ENCODE results near the gene EMILIN2.
"Not testable (repeated sequence)": the region's sequence is repeated elsewhere in the genome, so short reads cannot be mapped to it uniquely, and the experiment has no call there.

Gene EMILIN2

DNA sequence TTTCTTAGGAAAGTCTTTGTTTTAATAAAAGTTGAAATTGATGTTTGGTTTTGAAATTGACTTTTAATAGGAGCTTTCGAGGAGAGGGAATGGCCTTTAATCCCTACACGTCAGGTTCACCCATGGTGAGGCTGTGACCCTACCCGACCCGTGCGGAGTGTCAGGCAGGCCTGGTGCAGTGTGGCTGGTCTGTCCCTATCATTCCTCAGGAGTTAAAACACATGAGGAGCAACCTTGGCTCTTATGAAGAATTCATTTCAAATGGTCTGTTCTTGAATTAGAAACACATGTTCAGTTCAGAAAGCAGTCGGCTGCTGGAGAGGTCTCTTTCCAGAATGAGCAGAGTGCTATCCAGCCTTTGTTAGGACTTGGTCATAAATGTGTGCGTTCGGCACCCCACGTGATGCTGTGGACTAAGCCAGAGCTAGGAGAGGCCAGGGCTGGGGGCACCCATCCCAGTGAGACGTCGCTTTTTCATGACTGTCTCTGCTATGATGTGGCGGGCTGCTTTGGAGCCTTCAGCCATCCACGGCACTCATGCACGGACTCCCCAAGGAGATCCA lies 54.7 kb downstream of the EMILIN2 start:
- no peak for DNase-seq

DNA sequence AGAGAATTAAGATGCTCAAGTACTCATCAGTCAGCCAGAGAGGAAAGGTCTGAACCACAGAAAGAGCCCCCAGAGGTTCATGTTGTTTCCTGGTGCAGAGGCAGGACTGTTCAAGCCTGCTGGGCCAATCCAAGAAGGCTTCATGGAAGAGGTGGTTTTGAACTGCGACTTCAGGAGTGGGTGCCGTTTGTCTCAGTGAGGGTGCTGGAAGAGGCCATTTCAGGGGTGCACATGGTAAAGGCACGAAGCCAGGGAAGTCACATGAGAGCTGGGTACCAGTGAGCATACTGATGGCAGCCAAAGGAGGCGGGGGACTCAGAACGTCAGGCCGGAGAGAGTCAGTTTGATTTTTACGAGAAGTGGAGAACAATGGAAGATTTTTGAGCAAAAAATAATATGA lies 55.5 kb downstream of the EMILIN2 start:
- no peak for DNase-seq

DNA sequence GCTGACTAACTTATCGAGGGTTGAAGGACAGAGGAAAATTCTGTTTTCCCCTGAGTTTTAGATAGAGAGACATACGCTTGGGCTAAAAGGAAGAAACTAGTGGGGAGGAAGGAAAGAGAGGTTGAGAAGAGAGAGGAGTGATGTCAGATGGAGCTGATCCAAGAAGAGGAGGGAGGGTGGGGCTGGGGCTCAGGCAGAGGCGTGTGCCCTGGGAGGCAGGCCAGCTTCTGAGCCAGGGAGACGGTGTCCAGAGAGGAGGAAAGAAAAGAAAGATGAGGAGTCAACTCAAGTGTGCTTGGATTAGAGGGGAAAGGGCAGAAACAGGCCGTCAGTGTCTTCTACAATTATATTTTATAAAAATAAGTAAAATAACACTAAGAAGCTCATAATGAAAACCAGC lies 56.2 kb downstream of the EMILIN2 start:
- DNase-seq = no peak

DNA sequence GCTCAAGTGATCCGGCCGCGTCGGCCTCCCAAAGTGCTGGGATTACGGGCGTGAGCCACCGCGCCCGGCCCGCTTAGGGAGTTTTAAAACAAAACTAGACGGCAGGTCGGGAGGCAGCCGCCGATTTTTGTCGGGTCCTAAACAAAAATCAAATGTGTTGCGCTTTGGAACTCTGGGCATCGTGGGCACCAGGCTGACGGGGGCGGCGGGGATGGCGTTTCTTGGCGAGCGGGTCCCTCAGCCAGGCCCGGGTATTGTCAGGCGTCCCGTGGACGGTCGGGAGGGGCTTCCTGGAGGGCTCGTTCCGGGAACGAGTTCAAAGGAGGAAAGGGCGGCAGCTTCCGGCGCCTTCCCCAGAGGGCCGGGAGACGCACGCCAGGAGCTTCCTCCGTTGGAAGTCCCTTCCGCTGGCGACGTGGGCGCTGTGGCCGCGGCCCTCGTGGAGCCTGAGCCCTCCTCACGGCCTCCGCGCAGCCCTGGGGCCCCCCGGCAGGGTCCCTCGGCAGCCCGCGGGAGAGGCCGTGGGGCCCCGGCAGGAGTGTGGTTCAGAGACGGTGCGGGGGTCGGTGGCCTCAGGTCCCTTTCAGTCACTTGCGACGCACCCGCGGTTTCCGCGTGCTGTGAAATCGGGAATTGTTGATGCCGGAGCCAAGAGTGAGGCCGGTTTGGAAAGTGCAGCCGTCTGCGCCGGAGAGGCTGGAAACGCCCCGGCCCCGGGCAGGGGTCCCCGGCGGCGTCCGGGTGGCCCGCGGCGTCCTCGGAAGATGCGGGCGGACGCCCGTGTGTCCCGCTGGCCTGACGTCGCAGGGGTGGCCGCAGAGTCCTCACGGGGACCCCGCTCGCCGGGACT lies 59.3 kb downstream of the EMILIN2 start:
- DNase-seq = peak; percentile 41

DNA sequence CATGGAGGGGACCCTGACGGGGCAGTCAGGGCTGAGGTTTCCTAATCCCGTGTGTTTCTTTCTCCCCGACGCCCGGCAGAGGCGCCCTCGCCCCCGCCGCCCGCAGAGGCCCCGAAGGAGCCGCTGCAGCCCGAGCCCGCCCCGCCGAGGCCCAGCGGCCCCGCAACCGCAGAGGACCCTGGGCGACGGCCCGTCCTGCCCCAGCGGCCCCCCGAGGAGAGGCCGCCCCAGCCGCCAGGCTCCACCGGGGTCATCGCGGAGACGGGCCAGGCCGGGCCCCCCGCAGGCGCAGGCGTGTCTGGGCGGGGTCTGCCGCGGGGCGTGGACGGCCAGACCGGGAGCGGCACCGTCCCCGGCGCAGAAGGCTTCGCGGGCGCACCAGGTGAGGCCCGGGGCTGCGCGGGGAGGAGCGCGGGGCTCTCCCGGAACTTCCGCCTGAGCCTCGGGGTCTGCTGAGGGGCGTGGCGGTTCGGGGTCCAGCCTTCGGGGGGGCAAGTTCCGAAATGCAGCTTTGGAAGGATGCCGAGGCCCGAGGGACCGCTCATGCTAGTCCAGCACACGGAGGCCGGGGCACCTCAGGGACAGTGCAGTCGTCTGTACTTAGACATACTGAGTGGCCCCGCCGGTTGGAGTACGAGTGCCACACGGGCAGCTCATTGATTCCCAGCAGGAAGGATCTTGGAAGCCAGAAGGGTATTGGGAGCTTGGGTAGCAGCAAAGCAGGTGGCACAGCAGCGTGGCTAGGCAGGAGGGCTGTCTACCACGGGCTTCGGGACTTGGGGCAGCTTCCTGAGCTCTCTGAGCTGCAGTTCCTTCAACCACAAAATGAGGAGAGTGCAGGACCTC lies 60.1 kb downstream of the EMILIN2 start:
- DNase-seq = peak; percentile 54

DNA sequence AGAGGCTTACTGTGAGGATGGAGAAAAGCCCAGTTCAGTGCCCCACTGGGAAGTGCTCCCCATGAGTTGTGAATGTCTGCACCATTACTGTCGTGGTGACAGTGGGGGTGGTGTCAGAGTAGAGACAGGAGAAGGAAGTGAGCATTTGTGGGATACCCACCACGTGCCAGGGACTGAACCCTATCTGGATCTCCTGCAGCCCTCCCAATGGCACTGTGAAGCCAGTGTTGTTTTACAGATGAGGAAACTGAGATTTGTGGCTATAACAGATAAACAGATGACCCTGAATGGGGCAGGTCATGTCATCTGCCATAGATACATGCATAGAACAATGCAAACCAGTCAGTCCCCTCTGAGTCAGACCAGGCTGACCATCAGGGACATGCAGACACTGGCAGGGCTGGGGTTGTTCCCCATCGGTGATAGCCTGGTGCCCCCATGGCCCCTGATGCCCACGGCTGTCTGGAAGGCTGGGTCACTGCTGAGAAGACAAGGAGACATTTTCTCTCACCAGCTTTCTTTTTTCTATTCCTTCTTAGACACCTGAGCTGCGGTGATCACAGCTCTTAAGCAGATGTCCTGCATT lies 60.8 kb downstream of the EMILIN2 start:
- peak; percentile 9 for DNase-seq

DNA sequence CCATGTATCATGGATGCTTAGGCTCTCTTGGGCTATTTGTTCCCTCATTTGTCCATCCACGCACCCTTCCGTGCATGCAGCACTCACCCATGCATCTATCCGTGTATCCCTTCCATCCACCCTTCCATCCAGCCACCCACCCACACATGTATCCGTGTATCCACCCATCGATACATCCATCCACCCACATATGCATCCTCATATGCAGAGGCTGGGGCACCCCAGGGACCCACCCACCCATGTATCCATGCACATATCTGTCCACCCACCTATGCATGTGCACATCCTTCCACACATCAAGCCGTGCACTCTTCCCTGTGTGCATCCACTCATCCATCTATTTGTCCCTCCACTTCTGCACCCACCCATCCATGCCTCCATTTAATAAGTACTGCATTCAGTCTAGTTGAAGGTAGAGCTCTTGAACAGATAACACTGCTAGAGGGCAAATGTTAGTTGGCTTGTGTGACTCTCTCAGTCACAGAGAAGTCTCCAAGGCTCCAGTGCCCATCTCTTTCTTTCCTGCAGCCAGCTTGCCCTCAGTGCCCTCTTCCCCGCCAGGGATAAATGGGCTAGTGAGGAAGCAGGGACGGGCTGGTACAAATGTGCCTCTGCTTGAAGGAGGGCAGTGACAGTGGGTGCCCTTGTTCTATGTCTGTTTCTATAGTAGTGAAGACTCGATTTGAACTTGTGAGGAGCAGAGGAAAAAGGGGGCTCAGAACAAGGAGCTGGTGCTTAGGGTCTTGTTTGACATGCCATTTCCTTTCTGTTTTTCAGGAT lies 61.5 kb downstream of the EMILIN2 start:
- no peak for DNase-seq

DNA sequence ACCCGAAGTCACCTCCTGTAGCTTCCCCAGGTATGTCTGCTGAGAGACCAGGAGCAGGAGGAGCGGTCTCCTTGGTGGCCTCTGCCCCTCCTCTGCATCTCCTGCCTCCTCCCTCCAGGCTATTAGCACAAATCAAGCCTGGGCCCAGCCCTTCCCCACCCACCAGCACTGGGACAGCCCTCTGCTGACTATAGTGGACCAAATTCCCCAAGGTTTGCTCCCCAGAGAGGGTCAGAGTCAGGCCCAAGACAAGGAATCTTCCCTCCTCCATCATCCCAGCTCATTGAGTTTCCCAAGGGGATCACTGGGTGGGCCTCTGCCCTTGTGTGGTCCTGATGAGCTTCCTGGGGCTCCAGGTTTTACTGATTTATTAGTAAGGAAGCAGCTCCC lies 62.1 kb downstream of the EMILIN2 start:
- no peak for DNase-seq

DNA sequence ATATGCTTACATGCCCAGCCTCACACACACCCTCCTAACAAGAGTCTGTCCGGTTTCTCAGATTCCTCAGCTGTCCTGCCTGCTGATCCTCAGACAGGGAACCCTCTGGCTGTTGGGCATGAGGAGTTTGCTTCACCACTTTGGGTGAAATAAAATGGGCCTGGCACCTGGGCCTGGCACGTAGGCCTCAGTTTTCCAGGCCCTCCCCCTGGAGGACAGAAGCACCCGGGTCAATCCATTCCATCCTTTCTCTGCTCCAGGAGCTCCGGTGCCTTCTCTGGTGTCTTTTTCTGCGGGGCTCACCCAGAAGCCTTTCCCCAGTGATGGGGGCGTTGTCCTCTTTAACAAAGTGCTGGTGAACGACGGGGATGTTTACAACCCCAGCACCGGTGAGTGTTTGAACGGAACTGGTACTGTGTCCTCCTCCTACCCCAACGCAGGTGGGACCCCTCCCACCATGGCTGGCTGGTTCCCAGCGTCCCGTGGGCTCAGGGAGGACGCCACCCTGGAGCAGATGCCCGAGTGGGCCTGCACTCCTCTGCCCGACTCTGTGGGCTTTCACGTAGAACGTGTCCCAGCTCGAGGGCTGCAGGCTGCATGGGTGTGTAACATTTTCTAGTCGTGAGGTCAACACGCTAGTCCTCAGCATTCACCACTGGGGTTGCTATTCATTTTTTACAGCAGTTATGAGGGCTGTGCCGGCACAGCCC lies 62.8 kb downstream of the EMILIN2 start:
- DNase-seq = no peak

DNA sequence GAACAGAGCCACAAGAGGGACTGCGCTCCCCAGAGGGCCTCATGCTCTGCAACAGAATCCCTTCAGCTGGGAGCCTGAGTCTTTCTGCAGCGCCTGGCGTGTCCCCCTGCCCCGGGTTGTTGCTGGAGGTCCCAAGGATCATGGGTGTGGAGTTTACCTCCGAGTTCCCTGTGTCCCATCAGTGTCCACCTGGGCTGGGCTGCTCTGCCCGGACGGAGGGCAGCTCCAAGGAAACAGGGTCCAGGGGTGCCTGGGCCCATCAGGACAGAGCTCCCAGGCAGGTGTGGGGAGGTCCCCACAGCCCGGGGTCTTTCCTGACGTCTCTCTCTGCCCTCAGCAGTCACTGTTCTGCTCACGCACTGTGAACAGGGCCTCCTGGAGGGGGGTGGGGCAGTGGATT lies 63.5 kb downstream of the EMILIN2 start:
- no peak for DNase-seq

DNA sequence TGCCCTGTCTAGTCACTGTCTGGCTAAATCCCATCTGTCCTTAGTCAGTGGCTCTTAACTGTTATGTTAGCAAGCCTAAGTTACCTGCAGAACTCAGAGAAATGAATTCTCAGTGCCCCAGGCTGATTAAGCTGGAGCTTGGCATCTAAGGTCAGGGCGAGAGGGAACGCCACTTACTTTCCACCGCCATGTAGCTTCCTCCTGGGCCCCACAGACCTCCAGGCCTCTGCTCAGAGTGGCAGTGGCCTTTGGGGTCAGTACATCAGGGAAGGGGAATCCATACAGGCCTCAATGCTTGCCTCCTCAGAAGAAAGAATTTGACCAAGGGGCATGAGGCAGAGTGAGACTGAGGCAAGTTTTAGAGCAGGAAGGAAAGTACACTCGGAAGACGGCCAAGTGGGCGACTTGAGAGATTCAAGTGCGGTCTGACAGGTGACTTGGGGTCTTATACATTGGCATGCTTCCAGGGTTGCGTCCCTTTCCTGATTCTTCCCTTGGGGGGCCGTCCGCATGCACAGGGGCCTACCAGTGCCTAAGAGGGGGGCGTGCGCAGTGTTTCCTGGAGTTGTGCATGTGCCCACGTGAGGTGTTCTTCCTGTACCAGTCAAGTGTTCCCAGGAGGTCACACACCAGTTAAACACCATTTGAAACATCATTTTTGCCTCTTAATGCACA lies 64.1 kb downstream of the EMILIN2 start:
- no peak for DNase-seq

DNA sequence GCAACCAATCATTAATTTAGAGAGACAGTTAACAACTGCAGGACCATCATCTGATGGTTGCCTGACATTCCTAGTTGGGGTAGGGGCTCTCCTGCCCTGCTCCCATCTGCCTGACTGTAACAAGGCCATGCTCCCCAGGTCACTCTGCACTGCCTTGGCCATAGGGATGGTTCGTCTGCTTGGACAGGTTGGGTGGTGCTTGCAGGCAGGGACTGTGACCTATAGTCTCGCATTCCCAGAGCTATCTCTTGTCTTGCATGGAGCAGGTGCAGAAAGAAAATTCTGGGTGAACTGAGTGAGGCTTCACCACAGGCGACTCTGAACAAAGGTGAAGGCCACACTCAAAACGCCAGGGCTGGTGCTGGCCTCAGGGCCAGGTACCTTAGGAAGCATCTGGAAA lies 64.7 kb downstream of the EMILIN2 start:
- DNase-seq = no peak

DNA sequence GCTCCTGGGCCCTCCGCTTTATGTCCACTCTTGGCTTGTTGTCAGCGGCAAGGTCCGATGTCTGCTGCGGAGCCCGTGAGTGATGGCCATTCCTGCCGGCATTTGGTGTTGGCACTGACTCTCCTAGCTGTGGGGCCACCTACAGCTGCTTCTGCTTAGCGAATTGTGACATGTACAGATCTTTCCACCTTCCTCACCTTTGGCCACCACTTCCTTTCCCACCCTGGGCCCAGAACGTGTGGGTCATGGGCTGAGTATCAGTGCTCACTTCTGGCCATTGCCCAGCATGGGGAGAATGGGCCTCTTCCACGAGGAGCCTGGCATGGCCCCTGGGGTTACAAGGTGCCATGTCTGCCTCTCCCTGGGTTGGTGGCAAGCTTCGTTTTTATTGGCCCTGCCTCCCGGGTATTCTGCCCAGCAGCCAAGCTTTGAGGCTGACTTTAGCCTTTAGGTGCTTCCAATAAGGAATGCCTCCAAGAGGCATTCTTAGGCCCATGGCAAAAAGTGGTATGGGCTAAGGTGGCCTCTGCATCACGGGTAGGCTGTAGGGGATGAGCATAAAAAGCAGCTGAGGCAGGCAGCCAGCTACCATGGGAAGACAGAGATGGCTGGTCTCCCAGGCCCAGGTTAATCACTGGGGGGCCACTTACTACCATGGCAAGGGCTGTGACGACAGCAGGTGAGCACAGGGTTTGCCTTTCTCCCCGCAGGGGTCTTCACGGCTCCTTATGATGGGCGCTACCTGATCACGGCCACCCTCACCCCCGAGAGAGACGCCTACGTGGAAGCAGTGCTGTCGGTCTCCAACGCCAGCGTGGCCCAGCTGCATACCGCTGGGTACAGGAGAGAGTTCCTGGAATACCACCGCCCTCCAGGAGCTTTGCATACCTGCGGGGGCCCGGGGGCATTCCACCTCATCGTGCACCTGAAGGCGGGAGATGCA lies 65.8 kb downstream of the EMILIN2 start:
- DNase-seq = no peak

DNA sequence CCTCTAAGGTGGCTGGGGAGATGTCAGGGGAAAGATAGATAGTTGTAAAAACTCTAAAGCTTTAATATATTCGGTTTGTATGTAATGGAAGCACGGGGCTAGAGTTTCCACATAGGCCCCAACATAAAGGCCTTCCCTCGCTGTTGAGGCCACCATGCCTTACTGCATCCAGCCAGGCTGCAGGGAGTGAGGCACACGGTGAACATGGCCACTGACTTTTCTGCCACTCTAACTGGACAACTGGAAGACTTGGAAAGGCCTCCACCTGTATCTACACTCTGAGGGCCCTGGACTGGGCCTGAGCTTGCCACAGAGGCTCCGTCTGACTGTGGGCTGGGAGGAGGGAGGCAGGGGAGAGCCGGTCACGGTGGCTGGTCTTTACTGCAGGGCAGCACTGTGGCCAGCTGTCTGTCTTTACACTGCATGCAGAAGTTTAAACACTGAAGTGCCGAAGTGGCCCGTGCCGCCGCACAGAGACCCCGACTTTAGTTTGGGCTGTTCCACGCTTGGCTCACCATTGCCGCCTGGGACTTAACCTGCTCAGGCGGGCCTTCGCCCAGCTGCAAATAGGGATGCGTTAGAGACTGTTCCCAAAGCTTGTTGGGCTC lies 66.7 kb downstream of the EMILIN2 start:
- no peak for DNase-seq

DNA sequence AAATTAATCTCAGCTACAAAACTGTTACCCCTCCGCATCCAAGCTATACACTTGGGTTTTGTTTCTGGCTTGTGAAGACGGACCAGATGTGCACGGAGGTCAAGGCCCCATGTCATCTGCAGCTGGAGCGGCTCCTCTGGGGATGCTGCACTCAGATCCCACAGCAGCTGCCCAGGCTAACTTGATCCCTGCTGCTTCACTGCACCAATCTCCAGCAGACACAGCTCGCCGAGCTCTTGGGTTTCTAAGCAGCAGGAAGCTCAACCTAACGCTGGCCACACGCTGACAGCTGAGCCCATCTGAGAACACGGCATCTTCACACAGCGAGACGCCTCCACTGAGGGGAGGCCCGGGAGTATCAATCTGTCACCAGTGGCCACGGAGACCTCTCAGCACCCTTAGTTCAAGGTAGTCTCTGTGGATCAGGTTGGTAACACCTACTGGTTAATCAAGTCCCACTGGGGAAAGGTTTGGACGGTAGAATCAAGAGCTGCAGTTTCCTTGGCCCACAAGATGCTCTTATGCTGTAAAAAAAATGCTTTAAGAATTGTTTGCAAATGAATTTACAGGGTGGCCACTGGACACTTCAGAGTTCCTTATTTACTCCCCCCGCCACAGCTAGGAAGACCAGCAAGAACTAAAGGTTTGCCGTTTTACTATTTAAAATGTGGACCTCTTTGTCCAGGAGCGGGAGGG lies 67.5 kb downstream of the EMILIN2 start:
- DNase-seq = no peak

DNA sequence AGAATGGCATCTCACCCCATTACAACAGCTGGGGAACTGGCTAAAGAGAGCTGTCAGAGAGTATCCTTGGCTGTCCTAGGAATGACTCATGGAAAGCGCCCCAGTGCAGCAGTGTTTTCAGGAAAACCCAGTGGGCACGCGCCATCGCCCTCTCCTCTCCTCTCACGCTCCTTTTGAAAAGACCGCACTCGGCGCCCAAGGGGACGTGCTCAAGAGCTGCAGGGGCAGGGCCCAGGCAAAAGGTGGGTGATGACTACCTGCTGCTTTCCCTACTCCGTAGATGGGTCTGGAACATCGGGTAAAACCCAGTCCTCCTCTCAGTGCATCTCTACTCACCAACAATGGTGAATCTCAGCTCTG lies 68.1 kb downstream of the EMILIN2 start:
- DNase-seq = no peak

DNA sequence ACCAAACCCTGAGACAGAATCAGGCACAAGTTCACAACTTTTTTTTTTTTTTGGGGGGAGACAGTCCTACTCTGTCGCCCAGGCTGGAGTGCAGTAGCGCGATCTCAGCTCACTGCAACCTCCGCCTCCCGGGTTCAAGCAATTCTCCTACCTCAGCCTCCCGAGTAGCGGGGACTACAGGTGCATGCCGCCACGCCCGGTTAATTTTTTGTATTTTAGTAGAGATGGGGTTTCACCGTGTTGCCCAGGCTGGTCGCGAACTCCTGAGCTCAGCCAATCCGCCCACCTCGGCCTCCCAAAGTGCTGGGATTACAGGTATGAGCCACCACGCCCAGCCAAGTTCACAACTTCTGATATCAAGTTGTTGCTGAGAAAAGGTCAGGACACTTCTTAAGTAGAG lies 68.7 kb downstream of the EMILIN2 start:
- not testable (repeated sequence) for DNase-seq

DNA sequence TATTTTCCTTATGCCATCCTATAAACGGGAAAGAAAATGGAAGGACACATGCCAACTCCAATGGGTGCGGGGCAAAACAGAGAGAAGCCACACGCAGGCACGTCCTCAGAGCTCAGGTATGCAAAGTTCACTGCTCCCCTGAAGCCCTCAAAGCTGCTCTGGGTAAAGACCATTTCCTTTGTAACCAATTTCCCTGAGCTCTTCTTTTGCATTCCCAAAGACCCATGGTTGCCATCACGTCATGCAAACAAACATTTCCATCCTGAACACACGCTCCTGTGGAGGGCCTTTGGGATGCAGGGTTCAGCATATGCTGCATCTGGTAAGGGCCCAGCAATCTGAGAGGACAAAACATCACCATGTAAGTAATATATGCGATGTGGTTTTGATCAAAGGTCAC lies 69.4 kb downstream of the EMILIN2 start:
- DNase-seq = no peak

Measured in CD4-positive, alpha-beta T cell treated with Interleukin-17A for 1 hour (primary cell).